ENCODE measurements around the gene WDR74.
"Not testable (repeated sequence)": the region's sequence is repeated elsewhere in the genome, so short reads cannot be mapped to it uniquely, and the experiment has no call there.

WDR74 gene

GRCh38 chr11:62876712-62877111 is 37.3 kb upstream of the WDR74 start:
- ChIA-PET CTCF (no interaction called here), POLR2A (ENCODE audit: low non-redundant PET) (no interaction called here)
- H3K27ac ChIP-seq, result 0 out of 2 replicates have a peak overlapping the region, but pooled peaks have one; percentile 39
- no peak for TF ChIP-seq CTCF (conservative IDR thresholded peaks at IDR 0.05; ENCODE audit: low read depth)
- no peak for DNase-seq (ENCODE audit: low spot score)

- peak overlapping the region; percentile 50 for H3K27ac ChIP-seq
- no peak for DNase-seq (ENCODE audit: low spot score)
- TF ChIP-seq CTCF (conservative IDR thresholded peaks at IDR 0.05; ENCODE audit: low read depth), result no peak
- ChIA-PET CTCF (interaction anchor here (0.7 kb wide), 1 partner anchor 83 kb away, joined by 3 read pairs; no protein-coding TSS in a partner anchor), POLR2A (ENCODE audit: low non-redundant PET) (interaction anchor here (1.4 kb wide), 1 partner anchor 12 kb away, joined by 4 read pairs; no protein-coding TSS in a partner anchor)
These were observed 36.5 kb upstream of the WDR74 start for GRCh38 chr11:62875698-62876478.

GRCh38 chr11:62874851-62875250 is 35.5 kb upstream of the WDR74 start:
- TF ChIP-seq CTCF (conservative IDR thresholded peaks at IDR 0.05; ENCODE audit: low read depth), result no peak
- ChIA-PET POLR2A (ENCODE audit: low non-redundant PET) (interaction anchor here (1.4 kb wide), 1 partner anchor 11 kb away, joined by 4 read pairs; no protein-coding TSS in a partner anchor), CTCF (no interaction called here)
- H3K27ac ChIP-seq, result peak overlapping the region; percentile 50; the same call in 1 of the 2 replicates
- DNase-seq (ENCODE audit: low spot score), result no peak

GRCh38 chr11:62865635-62866034 is 26.2 kb upstream of the WDR74 start:
- no peak for DNase-seq (ENCODE audit: low spot score)
- ChIA-PET POLR2A (ENCODE audit: low non-redundant PET) (interaction anchor here (1.2 kb wide), 1 partner anchor 24 kb away, joined by 3 read pairs; no protein-coding TSS in a partner anchor), CTCF (interaction anchor here (0.6 kb wide), 1 partner anchor 75 kb away, joined by 3 read pairs; no protein-coding TSS in a partner anchor)
- no peak overlapping the region for H3K27ac ChIP-seq
- no peak for TF ChIP-seq CTCF (conservative IDR thresholded peaks at IDR 0.05; ENCODE audit: low read depth)

- peak overlapping the region; percentile 28 for H3K27ac ChIP-seq
- CTCF ChIA-PET, result interaction anchor here (0.6 to 1.1 kb wide), 4 partner anchors 21 to 1993 kb away, joined by 3 to 12 read pairs (median 4); no protein-coding TSS in a partner anchor
- no peak for TF ChIP-seq CTCF (conservative IDR thresholded peaks at IDR 0.05; ENCODE audit: low read depth)
- POLR2A ChIA-PET (ENCODE audit: low non-redundant PET), result interaction anchor here (0.7 to 1.0 kb wide), 3 partner anchors 9 to 23 kb away, joined by 3 to 4 read pairs (median 4); no protein-coding TSS in a partner anchor
- no peak for DNase-seq (ENCODE audit: low spot score)
These were observed 24.4 kb upstream of the WDR74 start for GRCh38 chr11:62863687-62864335.

- CTCF ChIA-PET, result interaction anchor here (0.5 to 0.9 kb wide), 5 partner anchors 11 to 447 kb away, joined by 3 to 4 read pairs (median 3); no protein-coding TSS in a partner anchor
- peak overlapping the region; percentile 69 for H3K27ac ChIP-seq
- POLR2A ChIA-PET (ENCODE audit: low non-redundant PET), result interaction anchor here (0.6 to 1.5 kb wide), 5 partner anchors 20 to 130 kb away, joined by 3 to 9 read pairs (median 5); partner anchors contain the start of gene POLR2G
- DNase-seq (ENCODE audit: low spot score), result not testable (repeated sequence)
These were observed 22.3 kb upstream of the WDR74 start for GRCh38 chr11:62861564-62862192.
